HG03039 (cell line): ENCODE measurements around the gene TBK1.

Experiments
- ATAC-seq: cut with Tn5 transposase; IDR thresholded peaks from one replicate; pipeline ENCODE4 v1.9.1; 2021; ENCODE audit warnings: mild to moderate bottlenecking, moderate library complexity; ENCODE audit not compliant: unreplicated experiment

Gene TBK1

DNA sequence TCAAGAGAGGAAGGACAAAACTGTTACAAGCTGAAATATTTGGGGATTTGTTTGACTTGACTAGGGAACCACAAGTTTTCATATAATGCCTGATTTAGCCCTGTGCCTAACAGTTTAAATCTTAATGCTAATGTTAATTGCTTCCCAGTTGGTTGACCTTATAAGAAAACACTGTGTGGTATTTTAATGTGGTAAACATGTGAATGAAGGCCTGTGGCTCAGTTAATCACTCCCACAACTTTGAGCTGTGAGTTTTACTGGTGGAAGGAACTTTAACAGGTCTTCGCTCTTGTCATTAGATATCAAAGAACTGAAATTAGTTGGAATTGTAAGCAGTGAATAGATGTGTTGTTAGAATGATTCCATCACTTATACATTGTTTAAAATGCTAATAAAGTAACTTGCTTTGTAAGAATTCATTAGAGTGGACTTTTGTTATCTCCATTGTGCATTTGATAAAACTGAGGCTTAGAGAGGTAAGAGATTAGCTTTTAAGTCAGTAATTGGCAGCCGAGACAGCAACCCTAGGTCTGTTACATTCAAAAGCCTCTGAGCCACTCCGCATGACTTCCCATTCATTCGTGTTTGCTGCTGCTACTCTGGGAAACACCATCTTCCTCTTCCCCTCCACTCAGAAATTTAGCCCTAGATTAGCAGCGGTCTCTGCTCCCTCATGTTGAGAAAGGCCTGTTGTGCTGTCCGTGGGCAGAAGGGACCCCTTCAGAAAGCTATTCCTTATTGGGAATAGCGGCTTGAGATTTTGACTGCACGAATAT is 1.0 kb upstream of the TBK1 start:
- ATAC-seq, result no peak

DNA sequence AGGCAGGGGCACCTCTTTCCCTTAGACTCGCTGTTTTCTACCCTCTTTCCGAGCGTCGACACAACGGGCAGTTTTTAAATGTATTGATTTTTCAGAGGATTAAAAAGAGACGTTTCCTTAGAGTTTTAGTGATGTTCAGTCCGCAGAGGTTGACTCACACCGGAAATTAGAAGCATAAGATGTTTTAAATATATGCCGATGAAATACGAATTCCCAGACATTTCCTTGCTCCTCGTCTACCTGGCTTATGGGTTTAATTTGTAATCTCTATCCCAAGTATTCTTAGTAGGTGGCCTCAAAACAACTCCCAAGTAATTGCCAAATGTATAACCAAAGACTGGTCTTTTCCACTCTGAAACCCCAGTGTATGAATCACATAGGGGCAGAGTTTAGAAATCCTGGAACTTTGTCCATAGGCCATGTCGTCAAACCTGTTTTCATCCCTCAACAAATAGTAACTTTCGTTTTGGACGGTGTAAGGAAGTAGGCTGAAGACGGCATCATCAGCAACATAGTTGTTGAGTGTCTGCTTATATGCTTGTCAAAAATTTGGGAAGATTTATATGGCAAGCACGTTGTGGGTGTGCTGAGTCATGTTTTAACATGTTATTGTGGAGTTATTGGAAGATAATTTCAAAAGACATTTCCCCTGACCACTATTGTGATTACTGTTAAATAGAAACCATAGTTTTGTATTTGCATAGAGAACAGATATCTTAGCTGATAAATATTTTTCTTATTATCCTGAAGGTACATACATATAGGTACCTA is 824 bp downstream of the TBK1 start:
- no peak for ATAC-seq

DNA sequence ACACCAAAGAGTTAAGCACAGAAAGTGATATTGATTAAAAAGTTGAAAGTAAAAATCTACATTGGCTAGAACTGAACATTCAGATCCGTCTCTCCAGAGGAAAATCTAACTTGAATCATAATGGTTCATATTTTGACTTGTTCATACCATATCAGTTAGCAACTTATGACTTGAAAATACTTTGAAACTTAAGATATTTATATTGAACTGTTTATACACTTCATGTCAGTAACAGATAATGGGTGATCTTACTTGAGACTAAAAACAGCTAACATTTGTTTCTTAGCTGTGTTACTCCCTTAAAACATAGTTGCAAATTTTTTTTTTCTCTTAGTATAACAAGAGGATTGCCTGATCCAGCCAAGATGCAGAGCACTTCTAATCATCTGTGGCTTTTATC is 3.6 kb downstream of the TBK1 start:
- no peak for ATAC-seq

DNA sequence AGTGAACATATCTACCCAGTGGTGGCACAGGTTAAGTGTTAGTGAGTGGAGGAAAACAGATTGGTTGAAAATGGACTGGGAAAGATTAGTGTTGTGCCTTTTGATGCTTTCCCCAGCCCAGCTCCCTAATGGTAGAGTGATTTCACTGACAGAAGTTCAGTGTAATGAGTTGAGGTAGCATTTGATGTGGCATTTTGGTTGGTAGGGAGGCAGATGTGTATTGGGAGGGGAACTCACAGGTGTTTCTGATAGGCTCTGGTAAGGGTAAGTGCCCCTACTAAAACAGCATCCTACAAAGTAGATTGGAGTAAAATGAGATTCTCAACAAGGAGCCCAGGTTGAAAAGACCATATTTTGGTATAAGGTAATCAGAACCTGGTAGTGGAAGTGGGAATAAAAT is 4.2 kb downstream of the TBK1 start:
- no peak for ATAC-seq

DNA sequence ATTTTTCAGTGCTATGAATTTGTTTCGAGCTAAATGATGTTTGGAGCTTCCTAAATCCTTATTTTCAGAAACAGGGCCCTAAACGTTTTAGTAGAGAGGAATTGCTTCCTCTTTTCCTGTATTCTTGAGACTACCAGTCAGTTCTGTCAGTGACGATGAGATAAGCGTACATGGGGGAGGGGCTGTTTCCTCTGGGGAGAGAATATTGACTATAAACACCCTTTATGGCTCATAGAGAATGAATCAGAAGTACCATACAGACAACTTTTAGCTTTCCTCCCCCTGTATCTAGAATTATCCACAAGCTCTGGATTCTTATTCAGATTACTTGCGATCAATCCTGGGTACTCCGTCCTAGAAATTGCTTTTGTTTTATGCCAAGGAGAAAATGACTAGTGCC is 5.1 kb downstream of the TBK1 start:
- ATAC-seq, result no peak

DNA sequence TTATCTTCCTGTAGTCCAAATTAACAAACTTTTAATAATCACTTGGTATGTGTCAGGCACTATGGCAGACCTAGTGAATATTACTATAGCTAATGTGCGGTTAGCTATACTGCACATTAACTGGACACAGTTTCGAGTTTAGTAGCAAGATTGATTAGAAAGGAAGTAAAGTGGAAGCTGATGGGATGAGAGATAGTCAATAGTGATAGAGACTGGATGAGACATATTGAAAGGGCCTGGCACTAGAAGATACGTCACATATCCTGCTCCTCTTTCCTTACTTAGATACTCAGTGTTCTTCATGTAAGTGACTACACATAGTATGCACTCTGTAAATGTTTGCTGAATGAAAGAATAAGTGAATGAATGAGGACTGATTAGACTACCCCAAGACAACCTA is 5.5 kb downstream of the TBK1 start:
- ATAC-seq, result no peak

DNA sequence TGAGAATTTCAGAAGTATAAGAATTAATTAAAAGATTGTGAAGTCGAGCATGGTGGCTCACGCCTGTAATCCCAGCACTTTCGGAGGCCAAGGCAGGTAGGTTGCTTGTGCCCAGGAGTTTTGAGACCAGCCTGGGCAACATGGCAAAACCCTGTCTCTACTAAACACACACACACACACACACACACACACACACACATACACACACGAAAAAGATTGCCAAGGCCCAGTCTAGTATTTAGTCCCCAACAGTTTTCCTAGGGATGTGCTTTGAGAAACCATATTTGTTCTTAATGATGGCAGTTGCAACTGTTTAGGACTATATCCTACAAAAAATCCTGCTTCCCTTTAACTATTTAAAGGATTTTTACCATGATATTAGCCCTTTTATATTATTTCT is 6.0 kb downstream of the TBK1 start:
- no peak for ATAC-seq

DNA sequence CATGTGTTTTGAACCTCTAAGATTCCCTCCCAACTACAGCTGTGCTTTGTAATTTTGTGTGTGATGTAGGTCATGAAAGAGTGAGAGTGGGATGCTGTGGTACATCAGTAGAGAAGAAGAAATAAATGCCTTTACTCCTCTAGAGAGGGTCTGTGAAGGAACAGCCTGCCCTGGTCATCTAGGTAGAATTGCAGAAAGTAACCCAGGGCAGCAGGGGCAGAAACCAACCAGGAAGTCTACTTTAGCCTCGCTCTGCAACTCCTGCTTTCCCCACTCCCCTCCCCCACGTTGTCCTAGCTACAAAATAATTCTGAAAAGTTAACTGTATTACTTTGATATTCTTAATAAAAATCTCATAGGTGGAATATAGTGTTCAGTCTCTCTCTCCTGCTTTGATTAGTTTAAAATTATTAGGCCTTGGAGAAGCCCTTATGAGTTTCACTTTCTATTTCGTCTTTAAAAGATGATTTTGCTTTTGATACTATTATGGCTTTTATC is 7.5 kb downstream of the TBK1 start:
- ATAC-seq, result no peak

DNA sequence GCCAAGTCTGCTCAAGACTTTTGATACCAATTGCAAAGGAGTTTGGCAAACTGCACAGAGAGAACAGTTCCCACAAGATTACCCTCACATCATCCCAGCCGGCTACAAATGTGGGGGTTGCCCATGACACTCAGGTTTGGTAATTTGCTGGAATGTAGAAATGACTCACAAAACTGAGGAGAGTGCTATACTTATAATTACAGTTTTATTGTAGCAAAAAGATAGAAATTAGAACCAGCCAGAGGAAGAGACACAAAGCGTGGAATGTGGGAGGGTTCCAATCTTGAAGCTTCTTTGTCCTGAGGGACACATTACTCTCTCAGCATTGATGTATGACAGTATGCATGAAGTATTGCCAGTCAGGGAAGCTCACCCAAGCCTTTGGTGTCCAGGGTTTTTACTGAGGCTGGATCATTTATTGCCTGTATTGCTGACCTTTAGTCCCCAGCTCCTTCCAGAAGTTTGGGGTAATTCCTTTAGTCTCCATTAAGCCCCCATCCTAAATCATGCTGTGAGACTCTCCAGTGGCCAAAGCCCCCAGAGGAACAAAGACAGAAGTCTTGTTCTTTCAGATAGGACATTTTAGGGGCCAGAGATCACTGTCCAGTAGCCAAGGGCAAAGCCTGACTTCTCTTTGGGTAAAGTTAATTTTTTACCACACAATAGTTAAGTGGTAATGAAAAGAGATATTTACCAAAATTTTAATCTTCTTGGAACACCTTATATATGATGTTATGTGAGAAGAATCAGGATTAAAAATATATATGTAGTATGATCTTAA is 9.9 kb downstream of the TBK1 start:
- no peak for ATAC-seq

DNA sequence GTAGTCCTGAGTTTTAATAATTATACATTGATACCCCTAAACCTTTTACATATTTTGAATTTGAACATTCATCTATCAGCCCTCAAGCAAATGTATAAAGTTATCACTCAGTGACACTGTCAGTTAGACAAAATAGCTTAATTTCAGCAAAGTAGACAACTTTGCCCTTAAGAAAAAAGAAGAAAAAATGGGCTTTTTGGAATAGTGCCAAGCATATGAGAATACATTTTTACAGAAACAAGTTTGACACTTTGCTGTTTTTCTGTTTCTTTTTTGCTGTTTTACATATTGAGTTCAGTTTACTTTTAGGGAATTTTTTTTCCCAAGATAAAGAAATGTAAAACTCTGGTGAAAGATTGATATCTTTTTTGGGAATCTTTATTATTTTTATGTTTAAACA is 14.3 kb downstream of the TBK1 start:
- ATAC-seq, result no peak

DNA sequence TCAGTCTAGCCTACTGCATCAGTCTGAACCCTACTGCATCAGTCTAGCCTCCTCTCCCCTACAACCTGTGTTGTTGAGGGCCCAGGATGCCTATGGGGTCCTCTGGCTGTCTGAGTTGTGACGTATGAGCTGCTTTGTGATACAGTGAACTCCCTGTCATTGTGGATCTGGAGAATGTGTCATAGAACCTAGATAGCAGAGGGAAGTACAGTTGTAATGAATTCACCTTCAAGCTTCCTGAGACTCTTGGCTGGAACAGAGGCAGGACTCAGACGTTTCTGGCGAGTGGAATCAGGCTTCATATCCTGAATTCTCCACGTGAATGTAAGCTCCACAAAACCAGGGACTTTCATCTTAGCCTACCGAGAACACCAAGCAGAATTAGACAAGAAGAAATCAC is 17.0 kb downstream of the TBK1 start:
- ATAC-seq, result no peak

DNA sequence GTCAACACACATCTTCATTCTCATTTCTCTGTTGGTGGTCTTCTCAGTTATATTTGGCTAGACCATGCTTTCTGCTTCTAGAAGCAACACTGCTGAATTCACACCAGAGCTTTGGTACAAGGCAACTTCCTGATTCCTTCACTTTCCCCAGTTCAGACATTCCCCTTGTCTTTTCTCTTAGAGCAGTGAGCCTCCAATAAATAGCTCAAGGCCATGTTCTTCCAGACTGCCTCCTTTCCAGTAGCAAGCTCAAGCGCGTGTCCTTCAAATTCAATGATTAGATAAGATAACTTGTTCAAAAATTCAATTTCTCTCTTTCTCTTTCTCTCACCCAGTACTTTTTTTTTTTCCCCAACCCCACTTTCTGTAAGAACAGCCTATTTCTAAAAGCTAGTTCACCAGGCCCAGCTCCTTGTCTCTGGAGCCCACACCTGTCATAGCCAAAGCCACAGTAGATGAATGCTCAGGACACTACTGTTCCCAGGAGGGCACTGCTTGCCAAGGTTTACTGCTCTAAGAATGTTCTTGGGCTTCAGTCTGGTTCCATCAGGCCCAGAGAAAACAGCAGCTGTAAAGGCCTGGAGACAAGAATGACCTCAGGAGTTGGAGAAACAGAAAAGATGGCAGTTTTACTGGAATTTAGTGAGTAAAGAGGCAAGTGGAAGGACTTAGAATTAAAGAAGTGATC is 17.7 kb downstream of the TBK1 start:
- ATAC-seq, result no peak

DNA sequence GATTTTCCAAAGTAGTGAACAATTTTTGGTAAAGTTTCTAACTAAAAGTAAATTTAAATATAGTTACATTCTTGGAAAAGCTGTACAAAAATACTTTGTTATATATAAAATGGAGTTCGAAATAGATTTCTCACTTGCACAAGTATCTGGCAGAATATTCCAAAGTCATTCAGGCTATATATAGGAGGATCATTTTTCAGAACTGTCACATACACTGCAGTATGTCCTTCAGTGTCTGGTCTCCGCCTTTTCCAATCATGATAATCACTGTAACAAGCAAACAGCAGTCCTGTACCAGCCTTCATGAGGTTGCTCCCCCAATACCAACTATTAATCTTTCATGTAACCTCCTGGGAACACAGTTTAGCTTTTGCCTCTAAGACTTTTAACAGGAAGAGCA is 18.6 kb downstream of the TBK1 start:
- no peak for ATAC-seq

DNA sequence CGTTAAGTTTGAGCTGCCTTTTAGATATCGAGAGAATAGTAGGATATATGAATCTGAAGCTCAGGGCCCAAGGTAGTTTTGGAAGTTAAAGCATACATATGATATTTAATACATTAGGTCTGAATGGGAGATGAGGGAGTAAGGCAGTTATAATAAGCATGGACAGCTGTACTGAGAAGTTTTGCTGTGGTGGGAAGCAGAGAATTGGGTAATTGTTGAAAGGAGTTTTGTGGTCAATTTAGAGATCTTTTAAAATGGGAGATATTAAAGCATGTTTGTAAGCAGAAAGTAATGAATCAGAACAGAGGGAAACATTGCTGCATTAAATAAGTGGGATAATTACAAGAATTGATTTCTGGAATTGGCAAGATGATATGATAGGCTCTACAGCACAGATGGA is 21.3 kb downstream of the TBK1 start:
- no peak for ATAC-seq

DNA sequence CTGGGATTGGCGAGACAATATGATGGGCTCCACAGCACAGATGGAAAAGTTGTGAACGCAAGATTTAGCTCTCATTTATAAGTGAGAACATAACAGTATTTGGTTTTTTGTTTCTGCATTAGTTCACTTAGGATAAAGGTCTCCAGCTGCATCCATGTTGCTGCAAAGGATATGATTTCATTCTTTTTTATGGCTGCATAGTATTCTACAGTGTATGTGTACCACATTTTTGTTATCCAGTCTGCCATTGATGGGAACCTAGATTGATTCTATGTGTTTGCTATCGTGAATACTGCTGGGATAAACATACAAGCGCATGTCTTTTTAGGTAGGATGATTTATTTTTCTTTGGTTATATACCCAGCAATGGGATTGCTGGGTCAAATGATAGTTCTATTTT is 23.6 kb downstream of the TBK1 start:
- no peak for ATAC-seq

DNA sequence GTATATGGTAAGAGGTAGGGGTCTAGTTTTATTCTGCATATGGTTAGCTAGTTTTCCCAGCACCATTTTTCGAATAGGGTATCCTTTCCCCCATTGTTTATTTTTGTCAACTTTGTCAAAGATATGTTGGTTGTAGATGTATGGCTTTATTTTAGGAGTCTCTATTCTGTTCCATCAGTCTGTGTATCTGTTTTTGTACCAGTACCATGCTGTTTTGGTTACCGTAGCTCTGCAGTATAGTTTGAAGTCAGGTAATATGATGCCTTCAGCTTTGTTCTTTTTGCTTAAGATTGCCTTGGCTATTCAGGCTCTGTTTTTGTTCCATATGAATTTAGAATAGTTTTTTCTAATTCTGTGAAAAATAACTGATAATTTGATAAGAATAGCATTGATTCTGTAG is 24.9 kb downstream of the TBK1 start:
- ATAC-seq, result no peak

DNA sequence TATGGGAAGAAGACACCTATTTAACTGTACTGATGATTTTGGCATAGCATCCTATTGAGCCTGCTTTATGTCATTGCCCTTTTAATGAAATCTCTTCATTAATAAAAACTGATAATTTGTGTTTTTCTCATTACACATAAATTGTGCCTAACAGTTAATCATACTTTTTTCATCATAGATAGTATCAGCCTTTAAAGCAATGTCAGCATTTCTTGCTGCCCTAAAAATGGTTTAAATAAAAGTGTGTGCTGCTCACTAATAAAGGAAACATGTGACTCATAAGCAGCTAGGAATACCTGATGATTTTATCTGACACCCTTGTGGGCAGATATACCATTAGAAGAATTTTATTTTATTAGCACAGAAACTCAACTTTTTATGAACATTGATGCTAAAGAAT is 26.7 kb downstream of the TBK1 start:
- no peak for ATAC-seq

DNA sequence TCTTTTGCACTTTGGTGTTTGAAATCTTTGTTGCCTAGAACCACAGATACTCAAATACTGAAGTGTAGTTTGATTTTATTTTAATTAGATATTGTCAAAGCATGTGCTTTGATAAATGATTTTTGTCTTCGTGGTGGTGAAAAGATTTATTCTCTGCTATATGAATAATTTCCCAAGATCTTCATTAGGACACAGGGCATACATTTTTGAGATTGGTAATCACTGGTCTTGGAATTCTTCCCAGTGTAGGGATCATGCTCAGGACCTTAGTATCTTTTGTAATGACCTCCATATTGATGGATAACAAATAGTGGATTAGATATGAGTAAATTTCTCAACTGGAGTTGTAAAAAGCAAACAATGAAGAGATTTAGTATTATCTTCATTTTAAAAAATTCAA is 28.2 kb downstream of the TBK1 start:
- no peak for ATAC-seq

DNA sequence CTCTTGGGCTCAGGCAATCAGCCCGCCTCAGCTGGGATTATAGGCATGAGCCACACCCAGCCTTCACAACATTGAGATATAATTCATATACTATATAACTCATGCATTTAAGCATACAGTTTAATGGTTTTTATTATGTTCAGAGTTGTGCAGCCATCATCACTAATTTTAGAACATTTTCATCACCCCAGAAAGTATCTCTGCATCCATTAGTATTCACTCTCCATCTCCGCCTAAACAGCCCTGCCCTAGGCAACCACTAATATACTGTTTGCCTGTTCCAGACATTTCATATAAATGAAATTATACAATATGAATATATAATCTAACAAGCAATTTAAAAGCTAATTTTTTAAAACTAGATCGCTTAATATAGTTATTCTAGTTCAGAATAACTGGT is 34.7 kb downstream of the TBK1 start:
- ATAC-seq, result no peak

DNA sequence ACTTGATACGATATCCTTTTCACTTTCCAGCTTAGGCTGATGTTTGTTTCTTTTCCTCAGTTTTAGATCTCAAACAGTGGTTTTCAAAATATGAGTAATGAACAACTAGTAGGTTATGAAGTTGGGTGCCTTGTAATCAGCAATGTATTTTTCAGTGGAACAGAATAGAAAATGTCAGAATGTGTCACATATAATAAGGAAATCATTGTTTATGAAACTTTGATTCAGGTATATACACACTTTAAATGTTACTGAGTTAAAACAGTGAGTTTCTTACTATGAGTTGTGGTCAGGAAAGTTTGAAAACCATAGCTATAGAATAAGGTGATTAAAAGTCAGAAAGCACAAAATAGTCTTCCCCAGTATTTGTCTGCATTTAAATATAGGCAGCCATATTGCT is 39.8 kb downstream of the TBK1 start:
- ATAC-seq, result no peak

DNA sequence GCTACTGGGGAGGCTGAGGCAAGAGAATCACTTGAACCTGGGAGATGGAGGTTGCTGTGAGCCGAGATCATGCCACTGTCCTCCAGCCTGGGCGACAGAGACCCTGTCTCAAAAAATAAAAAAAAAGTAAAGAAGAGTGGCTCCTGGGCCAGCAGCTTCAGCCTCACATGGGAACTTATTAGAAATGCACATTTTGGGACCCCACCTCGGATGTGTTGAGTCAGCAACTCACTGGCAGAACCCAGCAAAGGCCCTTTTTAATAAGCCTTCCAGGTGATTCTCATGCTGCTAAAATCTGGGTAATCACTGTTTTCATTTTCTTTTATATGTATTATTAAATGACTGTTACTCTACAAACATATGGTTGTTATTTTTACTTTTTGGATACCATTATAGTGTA is 41.6 kb downstream of the TBK1 start:
- no peak for ATAC-seq
